ENCODE data around the gene CLEC2B.

Gene CLEC2B

GRCh38 chr12:9869307-9870161, at the start of gene CLEC2B:
Gene CLEC2B (minus strand): TSS chr12:9869354.
- H3K9me3 ChIP-seq (ENCODE audit: insufficient read depth, low read depth, low read length), result no peaks in the 10 kb centered on the region
- H3K9ac ChIP-seq (ENCODE audit: low read depth, low read length), result no peak within 1 kb of the TSS
- peaks cover 10% of the 10 kb centered on the region; the same call in 1 of the 2 replicates for H3K4me1 ChIP-seq (ENCODE audit: insufficient read depth, low read length)
- no peak within 1 kb of the TSS for H3K4me3 ChIP-seq (ENCODE audit: low read length)
- H3K27ac ChIP-seq (ENCODE audit: low read length), result no peak within 1 kb of the TSS
- no peaks in the 10 kb centered on the region for H3K27me3 ChIP-seq (ENCODE audit: insufficient read depth, low read length)
- no peaks in the 10 kb centered on the region for H3K36me3 ChIP-seq (ENCODE audit: insufficient read depth, low read depth, low read length)

DNA sequence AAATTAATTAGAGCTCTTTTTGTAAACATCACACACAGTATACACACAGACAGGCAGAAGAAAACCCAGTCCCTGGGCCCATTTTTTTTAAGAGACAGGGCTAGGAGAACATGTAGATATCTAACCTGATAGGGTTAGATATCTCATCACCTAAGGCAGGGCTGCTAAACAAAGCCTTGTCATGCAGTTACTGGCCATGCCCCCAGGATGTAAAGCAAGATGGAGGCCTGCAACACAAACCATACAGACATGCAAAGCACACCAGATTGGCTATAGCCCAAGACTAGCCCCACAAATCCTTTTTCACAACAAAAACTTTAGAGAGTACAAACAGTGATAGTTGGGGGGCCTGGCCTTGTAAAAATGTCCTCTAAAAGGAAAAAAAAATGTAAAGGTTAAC, 42.6 kb upstream of the CLEC2B start:
- Histone ChIP-seq H3K9me3 (ENCODE audit: insufficient read depth, low read depth, low read length) (peaks cover 44% of the 10 kb centered on the region), H3K27me3 (ENCODE audit: insufficient read depth, low read length) (no peaks in the 10 kb centered on the region)

GRCh38 chr12:9910716-9911421, 41.7 kb upstream of the CLEC2B start:
- Histone ChIP-seq H3K9ac (ENCODE audit: low read depth, low read length) (no peak overlapping the region), H3K4me1 (ENCODE audit: insufficient read depth, low read length) (no peaks in the 10 kb centered on the region), H3K4me3 (ENCODE audit: low read length) (no peak overlapping the region), H3K36me3 (ENCODE audit: insufficient read depth, low read depth, low read length) (no peaks in the 10 kb centered on the region), H3K9me3 (ENCODE audit: insufficient read depth, low read depth, low read length) (peaks cover 44% of the 10 kb centered on the region), H3K27ac (ENCODE audit: low read length) (no peak overlapping the region), H3K27me3 (ENCODE audit: insufficient read depth, low read length) (no peaks in the 10 kb centered on the region)

More for the DNA sequence above, 42.6 kb upstream of the CLEC2B start:
- Histone ChIP-seq H3K36me3 (ENCODE audit: insufficient read depth, low read depth, low read length) (no peaks in the 10 kb centered on the region), H3K4me3 (ENCODE audit: low read length) (no peak overlapping the region), H3K9ac (ENCODE audit: low read depth, low read length) (no peak overlapping the region), H3K27ac (ENCODE audit: low read length) (no peak overlapping the region), H3K4me1 (ENCODE audit: insufficient read depth, low read length) (no peaks in the 10 kb centered on the region)

DNA sequence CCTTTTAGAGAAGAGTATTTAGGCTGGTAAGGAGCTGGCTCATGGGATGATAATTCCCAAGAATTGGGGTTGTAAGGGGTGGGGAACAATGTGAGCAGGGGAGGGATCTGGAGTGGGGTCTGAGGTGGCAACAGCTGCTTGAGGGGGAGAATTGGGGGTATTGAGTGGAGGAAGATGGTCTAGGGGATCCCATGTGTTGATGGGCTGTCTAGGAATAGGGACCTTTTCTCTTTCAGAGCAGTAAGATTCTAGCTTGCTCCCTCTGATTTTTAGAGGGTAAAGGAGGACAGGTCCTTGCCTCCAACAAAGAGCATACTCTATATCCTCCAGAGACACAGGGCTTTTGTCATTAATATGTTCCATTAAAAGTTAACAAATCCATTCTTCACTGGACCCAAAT, 40.6 kb upstream of the CLEC2B start:
- H3K27me3 ChIP-seq (ENCODE audit: insufficient read depth, low read length), result no peaks in the 10 kb centered on the region
- H3K36me3 ChIP-seq (ENCODE audit: insufficient read depth, low read depth, low read length), result no peaks in the 10 kb centered on the region
- H3K27ac ChIP-seq (ENCODE audit: low read length), result no peak overlapping the region
- H3K9me3 ChIP-seq (ENCODE audit: insufficient read depth, low read depth, low read length), result peaks cover 44% of the 10 kb centered on the region
- no peak overlapping the region for H3K4me3 ChIP-seq (ENCODE audit: low read length)
- no peaks in the 10 kb centered on the region for H3K4me1 ChIP-seq (ENCODE audit: insufficient read depth, low read length)
- no peak overlapping the region for H3K9ac ChIP-seq (ENCODE audit: low read depth, low read length)

GRCh38 chr12:9908350-9908749, 39.2 kb upstream of the CLEC2B start:
- no peak overlapping the region for H3K4me3 ChIP-seq (ENCODE audit: low read length)
- H3K9me3 ChIP-seq (ENCODE audit: insufficient read depth, low read depth, low read length), result peaks cover 51% of the 10 kb centered on the region
- no peak overlapping the region for H3K9ac ChIP-seq (ENCODE audit: low read depth, low read length)

DNA sequence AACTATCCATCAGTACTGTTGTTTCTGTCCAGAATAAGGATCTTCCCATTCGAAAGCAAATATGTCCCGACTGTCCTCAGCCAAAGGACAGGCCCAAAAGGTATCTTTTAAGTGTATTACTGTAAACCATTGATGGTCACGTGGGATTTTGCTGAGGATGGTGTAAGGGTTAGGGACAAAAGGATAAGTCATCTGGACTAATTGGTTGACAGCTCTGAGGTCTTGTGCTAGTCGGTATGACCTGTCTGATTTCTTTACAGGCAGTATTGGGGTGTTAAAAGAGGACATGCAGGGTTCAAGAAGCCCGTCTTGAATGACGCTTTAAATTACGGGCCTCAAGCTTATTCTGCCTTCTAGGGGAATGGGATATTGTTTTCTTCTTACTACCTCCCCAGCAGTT, 38.6 kb upstream of the CLEC2B start:
- Histone ChIP-seq H3K36me3 (ENCODE audit: insufficient read depth, low read depth, low read length) (no peaks in the 10 kb centered on the region), H3K4me1 (ENCODE audit: insufficient read depth, low read length) (no peaks in the 10 kb centered on the region), H3K27ac (ENCODE audit: low read length) (no peak overlapping the region), H3K9ac (ENCODE audit: low read depth, low read length) (no peak overlapping the region), H3K27me3 (ENCODE audit: insufficient read depth, low read length) (no peaks in the 10 kb centered on the region), H3K4me3 (ENCODE audit: low read length) (no peak overlapping the region), H3K9me3 (ENCODE audit: insufficient read depth, low read depth, low read length) (peaks cover 53% of the 10 kb centered on the region)

More at GRCh38 chr12:9908350-9908749, 39.2 kb upstream of the CLEC2B start:
- Histone ChIP-seq H3K36me3 (ENCODE audit: insufficient read depth, low read depth, low read length) (no peaks in the 10 kb centered on the region), H3K27me3 (ENCODE audit: insufficient read depth, low read length) (no peaks in the 10 kb centered on the region), H3K27ac (ENCODE audit: low read length) (no peak overlapping the region), H3K4me1 (ENCODE audit: insufficient read depth, low read length) (no peaks in the 10 kb centered on the region)

DNA sequence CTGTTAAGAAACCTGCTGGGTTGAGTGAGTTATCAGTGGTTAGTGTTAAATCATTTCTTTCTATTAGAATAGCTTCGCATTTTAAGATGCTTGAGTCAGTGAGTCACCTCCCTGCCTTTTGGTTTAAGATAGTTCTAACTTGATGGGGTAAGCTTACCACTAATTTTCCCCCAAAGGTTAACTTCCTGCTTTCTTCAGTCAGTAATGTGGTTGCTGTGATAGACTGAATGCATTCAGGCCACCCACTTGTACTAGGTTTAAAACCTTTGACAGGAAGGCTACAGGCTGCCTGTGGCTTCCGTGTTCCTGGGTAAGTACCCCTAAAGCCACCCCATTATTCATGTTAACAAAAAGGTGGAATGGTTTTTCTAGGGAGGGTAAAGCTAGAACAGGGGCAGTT, 37.7 kb upstream of the CLEC2B start:
- Histone ChIP-seq H3K27me3 (ENCODE audit: insufficient read depth, low read length) (no peaks in the 10 kb centered on the region), H3K36me3 (ENCODE audit: insufficient read depth, low read depth, low read length) (no peaks in the 10 kb centered on the region), H3K4me3 (ENCODE audit: low read length) (no peak overlapping the region), H3K4me1 (ENCODE audit: insufficient read depth, low read length) (no peaks in the 10 kb centered on the region), H3K9me3 (ENCODE audit: insufficient read depth, low read depth, low read length) (peaks cover 57% of the 10 kb centered on the region), H3K9ac (ENCODE audit: low read depth, low read length) (no peak overlapping the region), H3K27ac (ENCODE audit: low read length) (no peak overlapping the region)

- Histone ChIP-seq H3K27me3 (ENCODE audit: insufficient read depth, low read length) (no peaks in the 10 kb centered on the region), H3K27ac (ENCODE audit: low read length) (no peak overlapping the region), H3K36me3 (ENCODE audit: insufficient read depth, low read depth, low read length) (no peaks in the 10 kb centered on the region), H3K9me3 (ENCODE audit: insufficient read depth, low read depth, low read length) (peaks cover 26% of the 10 kb centered on the region), H3K4me3 (ENCODE audit: low read length) (no peak overlapping the region), H3K4me1 (ENCODE audit: insufficient read depth, low read length) (peaks cover 4% of the 10 kb centered on the region; the same call in 1 of the 2 replicates), H3K9ac (ENCODE audit: low read depth, low read length) (no peak overlapping the region)
Measured at GRCh38 chr12:9902539-9903228, 33.5 kb upstream of the CLEC2B start.

GRCh38 chr12:9900930-9901329, 31.8 kb upstream of the CLEC2B start:
- H3K4me3 ChIP-seq (ENCODE audit: low read length), result no peak overlapping the region
- H3K27ac ChIP-seq (ENCODE audit: low read length), result no peak overlapping the region
- H3K9me3 ChIP-seq (ENCODE audit: insufficient read depth, low read depth, low read length), result peaks cover 20% of the 10 kb centered on the region
- H3K36me3 ChIP-seq (ENCODE audit: insufficient read depth, low read depth, low read length), result no peaks in the 10 kb centered on the region
- H3K27me3 ChIP-seq (ENCODE audit: insufficient read depth, low read length), result no peaks in the 10 kb centered on the region
- peaks cover 4% of the 10 kb centered on the region; the same call in 1 of the 2 replicates for H3K4me1 ChIP-seq (ENCODE audit: insufficient read depth, low read length)
- H3K9ac ChIP-seq (ENCODE audit: low read depth, low read length), result no peak overlapping the region

DNA sequence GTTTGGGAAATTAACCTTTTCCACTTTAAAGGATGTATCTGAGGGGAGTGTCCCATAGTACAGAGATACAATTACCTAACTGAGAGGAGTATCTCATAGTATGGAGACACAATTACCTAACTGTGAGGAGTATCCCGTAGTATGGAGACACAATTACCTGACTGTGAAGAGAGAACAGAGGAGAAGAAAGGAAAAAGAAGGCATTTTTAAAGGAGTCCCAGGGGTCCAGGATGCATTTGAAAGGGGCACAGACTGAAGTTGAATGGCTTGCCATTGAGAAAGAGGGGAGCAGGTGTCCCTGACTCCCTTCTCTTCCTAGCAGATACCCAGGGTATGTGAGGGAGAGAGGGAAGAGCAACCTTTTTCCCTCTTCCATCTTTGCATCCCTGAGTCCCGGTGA, 30.1 kb upstream of the CLEC2B start:
- Histone ChIP-seq H3K9ac (ENCODE audit: low read depth, low read length) (no peak overlapping the region), H3K36me3 (ENCODE audit: insufficient read depth, low read depth, low read length) (no peaks in the 10 kb centered on the region), H3K27me3 (ENCODE audit: insufficient read depth, low read length) (no peaks in the 10 kb centered on the region), H3K4me1 (ENCODE audit: insufficient read depth, low read length) (peaks cover 4% of the 10 kb centered on the region; the same call in 1 of the 2 replicates), H3K9me3 (ENCODE audit: insufficient read depth, low read depth, low read length) (peaks cover 17% of the 10 kb centered on the region), H3K4me3 (ENCODE audit: low read length) (no peak overlapping the region), H3K27ac (ENCODE audit: low read length) (no peak overlapping the region)

DNA sequence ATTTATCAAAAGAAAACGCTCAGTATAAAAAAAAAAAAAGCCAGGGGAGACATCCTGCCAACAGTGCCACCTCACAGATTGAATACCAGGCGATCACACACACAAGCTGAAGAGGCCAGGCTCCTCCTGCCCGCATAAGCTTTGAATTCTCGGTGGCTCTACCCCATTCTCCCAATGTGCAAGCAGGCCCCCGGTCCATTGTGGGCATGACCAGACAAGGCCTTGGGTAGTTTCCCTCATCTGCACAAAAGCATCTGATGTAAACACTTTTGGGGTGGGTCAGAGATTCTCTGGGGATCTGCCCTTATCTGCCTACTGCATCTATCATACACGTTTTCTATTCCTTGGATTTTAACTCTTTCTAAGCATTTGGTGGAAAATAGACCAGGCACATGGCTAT, 28.4 kb upstream of the CLEC2B start:
- no peaks in the 10 kb centered on the region for H3K36me3 ChIP-seq (ENCODE audit: insufficient read depth, low read depth, low read length)
- H3K9me3 ChIP-seq (ENCODE audit: insufficient read depth, low read depth, low read length), result peaks cover 9% of the 10 kb centered on the region; the same call in 1 of the 2 replicates
- H3K4me1 ChIP-seq (ENCODE audit: insufficient read depth, low read length), result peaks cover 4% of the 10 kb centered on the region; the same call in 1 of the 2 replicates
- H3K4me3 ChIP-seq (ENCODE audit: low read length), result no peak overlapping the region
- no peak overlapping the region for H3K27ac ChIP-seq (ENCODE audit: low read length)
- no peak overlapping the region for H3K9ac ChIP-seq (ENCODE audit: low read depth, low read length)
- no peaks in the 10 kb centered on the region for H3K27me3 ChIP-seq (ENCODE audit: insufficient read depth, low read length)
